ENCODE data around the gene SPN.
"Not testable (repeated sequence)": the region's sequence is repeated elsewhere in the genome, so short reads cannot be mapped to it uniquely, and the experiment has no call there.

The SPN gene, protein sequence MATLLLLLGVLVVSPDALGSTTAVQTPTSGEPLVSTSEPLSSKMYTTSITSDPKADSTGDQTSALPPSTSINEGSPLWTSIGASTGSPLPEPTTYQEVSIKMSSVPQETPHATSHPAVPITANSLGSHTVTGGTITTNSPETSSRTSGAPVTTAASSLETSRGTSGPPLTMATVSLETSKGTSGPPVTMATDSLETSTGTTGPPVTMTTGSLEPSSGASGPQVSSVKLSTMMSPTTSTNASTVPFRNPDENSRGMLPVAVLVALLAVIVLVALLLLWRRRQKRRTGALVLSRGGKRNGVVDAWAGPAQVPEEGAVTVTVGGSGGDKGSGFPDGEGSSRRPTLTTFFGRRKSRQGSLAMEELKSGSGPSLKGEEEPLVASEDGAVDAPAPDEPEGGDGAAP

DNA sequence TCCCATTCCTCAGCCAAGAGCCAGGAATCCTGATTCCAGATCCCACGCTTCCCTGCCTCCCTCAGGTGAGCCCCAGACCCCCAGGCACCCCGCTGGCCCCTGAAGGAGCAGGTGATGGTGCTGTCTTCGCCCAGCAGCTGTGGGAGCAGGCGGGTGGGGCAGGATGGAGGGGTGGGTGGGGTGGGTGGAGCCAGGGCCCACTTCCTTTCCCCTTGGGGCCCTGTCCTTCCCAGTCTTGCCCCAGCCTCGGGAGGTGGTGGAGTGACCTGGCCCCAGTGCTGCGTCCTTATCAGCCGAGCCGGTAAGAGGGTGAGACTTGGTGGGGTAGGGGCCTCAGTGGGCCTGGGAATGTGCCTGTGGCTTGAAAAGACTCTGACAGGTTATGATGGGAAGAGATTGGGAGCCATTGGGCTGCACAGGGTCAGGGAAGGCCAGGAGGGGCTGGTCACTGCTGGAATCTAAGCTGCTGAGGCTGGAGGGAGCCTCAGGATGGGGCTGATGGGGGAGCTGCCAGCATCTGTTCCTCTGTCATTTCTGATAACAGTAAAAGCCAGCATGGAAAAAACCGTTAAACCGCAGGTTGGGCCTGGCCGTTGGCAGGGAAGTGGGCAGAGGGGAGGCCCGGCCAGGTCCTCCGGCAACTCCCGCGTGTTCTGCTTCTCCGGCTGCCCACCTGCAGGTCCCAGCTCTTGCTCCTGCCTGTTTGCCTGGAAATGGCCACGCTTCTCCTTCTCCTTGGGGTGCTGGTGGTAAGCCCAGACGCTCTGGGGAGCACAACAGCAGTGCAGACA is at the start of gene SPN:
SPN (plus strand) TSS at position 232 of the 791 bp plus-strand sequence; CDS start at position 714, 482 bp downstream.
- DNase-seq (ENCODE audit: low read depth in 2 of 2): no peak

DNA sequence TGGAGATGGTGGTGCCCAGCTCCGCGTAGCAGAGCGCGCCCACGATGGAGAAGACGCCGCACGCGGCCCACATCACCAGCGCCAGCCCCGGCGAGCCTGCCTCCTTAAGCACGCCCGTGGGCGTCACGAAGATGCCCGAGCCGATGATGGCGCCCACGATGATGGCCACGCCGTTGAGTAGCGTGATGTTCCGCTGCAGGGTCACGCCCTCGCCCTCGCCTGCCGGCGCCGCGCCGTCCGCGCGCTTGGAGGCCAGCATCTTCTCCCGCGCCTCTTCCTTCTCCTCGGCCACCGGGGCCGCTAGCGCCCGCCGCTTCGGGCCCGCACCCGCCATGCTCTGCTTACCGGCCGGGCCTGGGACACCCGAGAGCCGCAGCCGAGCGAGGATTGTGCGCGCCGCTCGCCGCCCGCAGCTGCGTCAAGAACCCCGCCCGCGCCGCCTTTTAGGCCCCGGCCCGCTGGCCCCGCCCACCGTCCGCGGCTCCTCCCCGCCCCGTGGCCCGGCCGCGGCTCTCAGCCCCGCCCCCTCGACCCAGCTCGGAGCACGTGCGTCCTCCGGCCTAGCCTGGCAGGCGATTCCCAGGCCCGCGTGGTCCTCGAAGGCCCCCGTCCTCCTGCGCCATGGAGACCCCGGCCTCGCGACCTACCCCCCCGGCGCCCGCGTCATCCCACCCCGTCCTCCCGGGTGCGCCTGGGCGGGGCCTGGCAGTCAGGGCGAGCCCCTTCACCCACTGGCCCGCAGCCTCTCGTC is 49.6 kb upstream of the SPN start:
- peak; percentile 49 to 60 for DNase-seq (ENCODE audit: low read depth in 2 of 2)

DNA sequence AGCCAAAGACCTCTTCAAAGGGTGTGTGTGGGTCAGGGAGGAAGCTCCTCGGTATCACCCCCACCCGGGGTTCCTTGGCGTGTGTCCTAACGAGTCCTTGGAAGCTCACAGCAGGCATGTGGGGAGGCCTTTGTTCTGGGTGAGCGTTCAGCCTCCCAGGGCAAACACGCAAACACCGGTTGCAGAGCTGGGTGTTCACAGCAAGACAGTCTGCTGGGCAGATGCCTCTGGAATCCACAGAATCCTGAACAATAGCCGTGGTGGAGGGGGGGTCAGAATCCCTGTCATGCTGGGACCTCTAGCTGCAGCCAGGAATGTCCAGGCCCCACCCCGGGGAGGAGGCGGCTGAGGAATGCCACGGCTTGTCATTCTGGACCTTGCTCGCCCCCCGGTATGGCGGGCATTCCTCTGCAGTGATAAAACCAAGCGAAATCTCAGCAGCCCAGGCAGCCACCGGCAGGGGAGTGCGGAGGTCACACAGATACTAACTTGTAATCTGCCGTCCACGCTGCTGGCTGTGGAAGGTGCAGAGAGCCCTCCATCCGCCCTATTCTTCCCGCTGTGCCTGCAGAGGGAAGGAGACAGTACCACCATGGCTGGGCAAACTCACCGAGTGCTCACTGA is 48.2 kb upstream of the SPN start:
- DNase-seq (ENCODE audit: low read depth in 2 of 2): not testable (repeated sequence)

DNA sequence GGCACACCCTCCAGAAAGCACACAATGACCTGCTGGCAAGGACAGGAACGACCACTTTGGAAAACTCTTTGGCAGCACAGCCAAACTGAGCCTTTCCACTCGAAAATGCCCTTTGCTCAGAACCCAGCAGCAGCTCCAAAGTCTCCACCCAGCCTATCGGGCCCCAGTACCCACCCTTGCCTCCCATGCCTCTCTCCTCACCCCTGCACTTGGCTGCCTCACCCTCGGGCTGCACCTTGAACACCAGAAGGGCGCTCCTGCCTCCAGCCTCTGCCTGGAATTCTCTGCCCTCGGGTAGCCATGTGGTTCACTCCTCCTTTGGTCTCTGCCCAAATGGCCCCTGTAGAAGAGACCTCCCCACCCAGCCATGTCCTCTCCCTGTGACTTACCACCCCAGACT is 46.9 kb upstream of the SPN start:
- DNase-seq (ENCODE audit: low read depth in 2 of 2): not testable (repeated sequence)

DNA sequence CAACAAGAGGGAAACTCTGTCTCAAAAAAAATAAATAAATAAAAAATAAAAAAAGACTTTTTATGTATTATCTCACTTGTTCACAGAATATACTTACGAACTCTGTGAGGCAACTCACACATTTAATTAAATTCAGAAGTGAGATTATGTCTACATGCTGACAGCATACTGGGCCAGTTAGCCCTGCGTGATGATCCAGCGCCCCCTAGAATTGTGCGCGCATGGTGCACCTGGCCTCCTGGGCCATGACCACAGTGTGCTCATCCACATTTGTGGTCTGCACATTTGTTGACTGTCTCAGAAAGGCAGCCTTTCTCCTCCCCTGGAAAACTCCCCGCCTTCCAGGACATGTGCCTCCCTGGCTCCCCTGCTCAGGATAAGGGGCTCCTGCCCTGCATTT is 42.5 kb upstream of the SPN start:
- DNase-seq (ENCODE audit: low read depth in 2 of 2): not testable (repeated sequence)

DNA sequence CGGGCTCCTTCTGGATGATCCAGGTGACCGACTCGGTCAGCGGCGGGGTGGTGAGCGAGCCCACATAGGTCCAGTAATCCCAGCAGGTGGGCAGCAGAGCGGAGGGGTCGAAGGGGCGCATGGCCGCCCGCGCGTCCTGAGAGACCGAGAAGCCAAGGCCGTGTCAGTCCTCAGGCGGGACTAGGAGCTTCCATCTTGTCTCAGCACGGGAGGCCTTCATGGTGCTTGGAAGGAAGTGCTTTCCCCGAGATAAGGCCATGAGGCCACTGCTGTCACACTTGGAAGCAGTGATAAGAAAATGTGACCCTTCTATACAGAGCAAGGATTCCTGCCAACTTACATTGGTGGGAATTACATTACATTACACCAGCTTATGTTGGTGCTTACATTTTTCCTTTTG is 40.3 kb upstream of the SPN start:
- DNase-seq (ENCODE audit: low read depth in 2 of 2): not testable (repeated sequence)

DNA sequence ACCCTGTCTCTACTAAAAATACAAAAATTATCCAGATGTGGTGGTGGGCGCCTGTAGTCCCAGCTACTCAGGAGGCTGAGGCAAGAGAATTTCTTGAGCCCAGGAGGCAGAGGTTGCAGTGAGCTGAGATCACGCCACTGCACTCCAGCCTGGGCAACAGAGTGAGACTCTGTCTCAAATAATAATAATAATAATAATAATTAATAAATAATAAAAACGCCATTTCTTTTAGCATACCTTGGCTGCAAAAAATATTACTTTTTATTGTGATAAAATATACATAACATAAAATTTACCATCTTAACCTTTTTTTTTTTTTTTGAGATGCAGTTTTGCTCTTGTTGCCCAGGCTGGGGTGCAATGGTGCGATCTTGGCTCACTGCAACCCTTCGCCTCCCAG is 39.8 kb upstream of the SPN start:
- not testable (repeated sequence) for DNase-seq (ENCODE audit: low read depth in 2 of 2)

DNA sequence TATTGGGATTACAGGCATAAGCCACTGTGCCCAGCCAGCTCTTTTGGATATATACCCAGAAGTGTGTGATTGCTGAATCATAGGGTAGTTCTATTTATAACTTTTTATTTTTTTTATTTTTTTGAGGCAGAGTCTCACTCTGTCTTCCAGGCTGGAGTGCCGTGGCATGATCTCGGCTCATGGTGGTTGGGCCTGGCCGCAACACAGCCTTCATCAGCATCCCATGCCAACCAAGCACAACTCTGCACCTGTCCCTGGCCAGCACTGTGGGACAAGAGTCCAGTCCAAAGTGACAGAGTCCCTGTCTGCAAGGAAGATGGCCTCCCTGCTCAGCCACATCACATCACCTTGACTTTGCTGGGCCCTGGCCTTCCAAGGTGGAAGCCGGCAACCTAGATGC is 37.9 kb upstream of the SPN start:
- DNase-seq (ENCODE audit: low read depth in 2 of 2): not testable (repeated sequence)

DNA sequence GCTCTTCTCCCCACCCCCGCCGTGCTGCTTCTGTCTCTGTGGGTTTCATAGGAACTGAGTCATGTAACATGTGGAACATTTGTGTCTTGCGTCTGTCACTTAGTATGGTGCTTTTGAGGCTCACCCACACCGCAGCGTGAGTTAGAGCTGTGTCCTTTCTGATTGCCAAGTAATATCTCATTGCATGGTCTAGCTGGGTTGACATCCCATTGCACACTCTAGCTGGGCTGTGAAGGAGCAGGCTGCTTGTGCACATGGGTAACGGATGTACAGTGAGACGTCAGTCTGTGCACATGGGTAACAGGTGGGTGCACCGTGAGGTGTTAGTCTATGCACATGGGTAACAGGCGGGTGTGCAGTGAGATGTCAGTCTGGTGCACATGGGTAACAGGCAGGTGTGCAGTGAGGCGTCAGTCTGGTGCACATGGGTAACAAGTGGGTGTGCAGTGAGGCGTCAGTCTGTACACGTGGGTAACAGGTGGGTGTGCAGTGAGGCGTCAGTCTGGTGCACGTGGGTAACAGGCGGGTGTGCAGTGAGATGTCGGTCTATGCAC is 36.2 kb upstream of the SPN start:
- DNase-seq (ENCODE audit: low read depth in 2 of 2): not testable (repeated sequence)

DNA sequence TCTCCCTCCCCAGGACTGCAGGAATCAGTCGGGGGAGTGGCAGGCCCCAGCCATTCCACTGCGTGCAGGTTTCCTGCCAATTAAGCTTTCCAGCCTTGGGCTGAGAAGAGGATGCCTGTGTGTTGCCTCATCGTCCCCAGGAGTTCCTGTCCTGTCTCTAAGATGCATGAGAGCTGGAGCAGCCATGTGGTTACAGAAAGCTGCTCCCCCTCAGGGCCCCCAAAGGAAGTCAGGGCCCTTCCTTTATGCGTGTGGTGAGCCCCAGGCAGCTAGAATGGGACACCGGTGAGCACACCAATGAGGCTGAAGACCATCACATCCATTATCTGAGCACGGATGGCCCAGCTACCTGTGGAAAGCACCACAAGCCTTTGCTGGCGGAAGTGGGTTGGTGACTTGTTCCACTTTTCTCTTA is 35.4 kb upstream of the SPN start:
- not testable (repeated sequence) for DNase-seq (ENCODE audit: low read depth in 2 of 2)

DNA sequence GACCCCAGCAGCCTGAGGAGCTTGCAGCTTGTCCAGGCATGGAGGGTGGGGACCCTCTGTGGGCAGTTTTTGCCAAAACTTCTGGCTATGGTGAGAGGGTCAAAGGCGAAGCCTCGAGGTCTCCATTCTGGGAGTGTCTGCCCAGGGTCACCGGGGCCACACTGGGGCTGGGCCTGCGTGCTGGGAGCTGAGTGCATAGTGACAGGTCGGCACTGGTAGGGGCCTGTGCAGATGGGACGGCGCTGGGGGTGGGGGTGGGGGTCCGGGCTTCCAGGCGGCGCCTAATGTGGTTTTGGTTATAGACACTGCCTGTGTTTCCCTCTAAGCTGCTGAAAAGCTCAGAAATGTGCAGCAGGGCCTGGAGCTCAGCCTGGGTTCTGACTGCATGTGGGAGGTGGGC is 34.3 kb upstream of the SPN start:
- not testable (repeated sequence) for DNase-seq (ENCODE audit: low read depth in 2 of 2)

DNA sequence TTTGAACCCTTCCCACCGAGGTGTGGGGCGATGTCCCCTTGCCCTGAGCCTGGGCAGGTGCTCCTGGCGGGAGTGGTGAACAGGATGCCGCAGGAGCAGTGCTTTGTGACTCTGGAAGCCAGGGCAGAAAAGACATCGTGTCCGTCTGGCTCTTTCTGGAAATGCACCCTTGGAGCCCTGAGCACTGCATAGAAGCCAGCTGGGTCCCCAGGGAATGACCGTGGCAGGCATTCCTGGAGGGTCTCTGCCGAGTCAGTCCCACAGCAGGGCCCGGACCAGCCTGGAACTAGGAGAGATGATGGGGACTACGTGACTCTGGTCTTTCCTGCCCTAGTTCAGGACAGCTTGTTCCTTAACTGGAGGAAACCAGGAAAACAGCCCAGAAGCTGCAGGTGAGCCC is 33.7 kb upstream of the SPN start:
- DNase-seq (ENCODE audit: low read depth in 2 of 2): not testable (repeated sequence)

DNA sequence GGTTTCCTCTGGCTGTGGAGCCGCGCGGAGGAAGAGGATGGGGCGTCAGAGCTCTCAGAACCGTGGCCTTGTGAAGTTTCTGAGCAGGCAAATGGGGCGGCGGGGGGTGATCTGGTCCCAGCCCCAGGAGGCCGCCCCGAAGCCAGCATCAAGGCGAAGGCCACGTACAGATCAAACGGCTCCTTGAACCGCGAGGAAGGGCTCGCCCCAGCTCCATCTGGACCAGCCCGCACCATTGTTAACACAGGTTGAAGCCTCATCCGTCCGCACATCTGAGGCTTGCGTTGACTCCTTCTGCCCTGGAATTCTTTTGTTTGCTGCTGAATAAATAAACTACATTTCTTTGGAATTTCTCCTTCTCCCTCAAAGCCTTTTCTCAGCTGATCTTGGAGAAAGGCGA is 31.4 kb upstream of the SPN start:
- DNase-seq (ENCODE audit: low read depth in 2 of 2): not testable (repeated sequence)

DNA sequence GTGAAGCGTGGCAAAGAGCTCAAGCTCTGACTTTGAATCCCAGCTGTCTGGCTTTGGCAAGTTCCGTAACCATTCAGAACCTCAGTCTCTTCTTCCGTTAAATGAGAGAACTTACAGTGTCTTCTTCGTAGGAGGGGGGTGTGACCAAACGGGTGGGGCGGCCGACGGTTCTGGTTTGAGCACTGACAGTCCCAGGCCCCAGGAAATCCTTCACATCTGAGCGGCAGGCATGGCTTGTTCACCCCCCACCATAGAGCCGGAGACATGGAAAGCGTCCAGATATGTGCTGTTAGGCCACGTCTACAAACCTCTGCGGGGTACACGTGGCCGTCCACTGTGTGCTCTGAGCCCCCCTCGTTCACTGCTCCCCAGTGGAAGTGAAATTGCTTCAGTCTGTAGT is 27.1 kb upstream of the SPN start:
- DNase-seq (ENCODE audit: low read depth in 2 of 2): not testable (repeated sequence)

DNA sequence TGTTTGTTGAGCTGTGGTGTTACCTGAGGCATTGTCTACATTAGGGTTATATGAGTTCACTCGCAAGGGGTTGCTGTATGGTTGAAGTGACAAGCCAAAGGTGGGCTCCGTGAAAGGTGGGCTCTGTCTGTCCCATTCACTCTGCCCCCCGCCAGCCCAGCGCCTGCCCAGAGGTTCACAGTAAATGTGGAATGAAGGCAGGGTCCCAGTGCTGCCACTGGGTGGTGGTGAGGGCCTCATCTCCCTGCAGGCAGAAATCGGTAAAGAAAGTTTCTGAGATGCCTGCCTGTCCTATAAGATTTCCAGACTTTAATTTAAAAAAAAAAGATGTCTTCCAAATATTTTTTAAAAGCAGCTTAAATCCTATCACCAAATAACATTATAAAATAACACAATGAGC is 26.7 kb upstream of the SPN start:
- not testable (repeated sequence) for DNase-seq (ENCODE audit: low read depth in 2 of 2)

DNA sequence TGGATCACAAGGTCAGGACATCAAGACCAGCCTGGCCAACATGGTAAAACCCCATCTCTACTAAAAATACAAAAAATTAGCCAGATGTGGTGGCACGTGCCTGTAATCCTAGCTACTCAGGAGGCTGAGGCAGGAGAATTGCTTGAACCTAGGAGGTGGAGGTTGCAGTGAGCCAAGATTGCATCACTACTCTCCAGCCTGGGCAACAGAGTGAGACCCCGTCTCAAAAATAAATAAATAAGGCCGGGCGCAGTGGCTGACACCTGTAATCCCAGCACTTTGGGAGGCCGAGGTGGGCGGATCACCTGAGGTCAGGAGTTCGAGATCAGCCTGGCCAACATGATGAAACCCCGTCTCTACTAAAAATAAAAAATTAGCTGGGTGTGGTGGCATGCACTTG is 24.3 kb upstream of the SPN start:
- DNase-seq (ENCODE audit: low read depth in 2 of 2): not testable (repeated sequence)

DNA sequence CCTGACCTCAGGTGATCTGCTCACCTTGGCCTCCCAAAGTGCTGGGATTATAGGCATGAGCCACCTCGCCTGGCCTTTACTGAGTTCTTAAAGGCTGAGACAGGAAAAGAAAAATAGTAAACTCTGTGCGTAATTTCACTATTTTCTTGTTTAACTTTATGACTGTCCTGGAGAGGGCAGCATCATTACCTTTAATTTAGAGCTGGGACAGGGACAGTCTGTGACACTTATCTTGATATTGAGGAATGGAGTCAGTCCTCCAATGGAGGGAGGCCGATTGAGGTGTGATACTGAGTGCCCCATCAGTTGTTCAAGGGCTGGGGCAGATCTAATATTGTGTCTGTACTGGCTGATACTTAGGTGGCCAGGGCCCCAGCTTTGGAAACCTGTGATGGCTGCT is 21.5 kb upstream of the SPN start:
- DNase-seq (ENCODE audit: low read depth in 2 of 2): no peak

DNA sequence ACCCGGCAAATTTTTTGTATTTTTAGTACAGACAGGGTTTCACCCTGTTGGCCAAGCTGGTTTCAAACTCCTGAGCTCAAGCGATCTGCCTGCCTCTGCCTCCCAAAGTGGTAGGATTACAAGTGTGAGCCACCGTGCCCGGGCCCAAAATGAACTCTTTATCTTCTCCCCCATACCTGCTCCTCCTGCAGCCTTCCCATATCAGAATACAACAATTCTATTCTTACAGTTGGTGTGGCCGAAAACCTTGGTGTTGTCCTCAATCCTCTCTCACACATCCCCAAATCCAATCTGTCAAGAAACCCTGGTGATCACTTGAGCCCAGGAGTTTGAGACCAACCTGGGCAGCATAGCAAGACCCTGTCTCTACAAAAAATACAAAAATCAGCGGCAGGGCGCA is 19.5 kb upstream of the SPN start:
- no peak for DNase-seq (ENCODE audit: low read depth in 2 of 2)

DNA sequence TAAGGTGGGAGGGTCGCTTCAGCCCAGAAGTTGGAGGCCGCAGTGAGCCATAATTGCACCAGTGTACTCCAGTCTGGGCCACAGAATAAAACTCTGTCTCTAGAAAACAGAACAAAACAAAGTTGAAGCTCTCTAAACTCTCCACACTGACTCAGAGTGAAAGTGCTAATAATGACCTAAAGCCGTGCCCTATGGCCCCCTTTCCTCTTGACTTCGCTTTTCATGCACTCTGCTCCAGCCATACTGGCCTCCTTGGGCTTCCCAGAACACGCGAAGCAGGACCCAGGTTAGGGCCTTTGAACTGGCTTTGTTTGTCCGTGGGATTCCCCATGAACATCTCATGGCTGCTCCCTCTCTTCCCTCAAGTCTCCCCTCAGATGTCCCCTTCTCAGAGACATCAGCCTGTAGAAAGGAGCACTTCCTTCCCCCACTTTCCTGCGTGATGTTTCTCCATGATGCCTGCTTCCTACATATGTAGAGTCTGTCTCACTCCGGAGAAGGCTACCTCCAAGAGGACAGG is 18.6 kb upstream of the SPN start:
- no peak for DNase-seq (ENCODE audit: low read depth in 2 of 2)

DNA sequence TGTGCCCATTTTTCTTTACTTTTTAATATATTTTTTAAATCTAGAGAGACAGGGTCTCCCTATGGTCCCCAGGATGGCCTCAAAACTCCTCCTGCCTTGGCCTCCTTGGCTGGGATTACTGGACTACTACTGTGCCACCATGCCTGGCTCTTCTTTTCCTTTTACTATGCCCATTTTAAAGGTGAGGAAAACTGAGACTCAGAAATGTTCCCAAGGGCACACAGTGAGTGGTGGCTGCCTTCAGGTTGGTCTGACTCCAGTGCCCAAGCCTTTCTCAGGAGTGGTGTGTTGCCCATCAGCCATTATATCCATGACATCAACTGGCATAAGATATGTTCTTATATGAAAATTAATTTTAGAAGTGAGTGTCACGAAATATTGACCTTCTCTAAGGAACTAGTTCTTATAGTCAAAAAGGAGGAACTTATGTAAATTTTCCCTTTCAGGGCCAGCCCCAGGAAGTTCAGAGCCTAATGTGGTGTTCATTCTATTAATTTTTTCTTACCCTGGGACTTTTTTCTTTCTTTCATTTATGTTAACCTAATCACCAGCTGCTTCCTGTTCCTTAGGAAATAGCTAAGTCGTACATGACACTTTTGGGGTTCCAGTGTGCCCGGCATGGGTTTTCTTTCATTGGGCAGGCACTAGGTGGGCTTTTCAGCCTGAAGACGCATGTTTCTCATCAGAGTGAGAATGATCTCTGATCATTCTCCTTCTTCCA is 17.9 kb upstream of the SPN start:
- DNase-seq (ENCODE audit: low read depth in 2 of 2): no peak
